ENCODE data around the gene WDR76. TPM values are rescaled to one million over a fixed set of nuclear protein-coding genes. Genes with fewer than 3 reads are reported as not detected.
"Not testable (repeated sequence)": the region's sequence is repeated elsewhere in the genome, so short reads cannot be mapped to it uniquely, and the experiment has no call there.

Gene WDR76
- 10 to 100 TPM in 3 of 10 donors, 1 to 10 TPM in 7; 5.6 to 13.1 (median 9.1) TPM for polyA plus RNA-seq (ENCODE audit: insufficient read length in 10 of 10)
- long read RNA-seq, donor 1, partial matches to known transcripts: 0 of 1 reads
- long read RNA-seq, donor 1, other reads (novel, unspliced or antisense): 0 of 1 reads
- long read RNA-seq, donor 2, partial matches to known transcripts: 11 of 12 reads
- long read RNA-seq, donor 2, other reads (novel, unspliced or antisense): 0 of 12 reads
- long read RNA-seq, donor 3: 0 reads
- long read RNA-seq, donor 4: 0 reads
- long read RNA-seq, donor 5, partial matches to known transcripts: 0 of 2 reads
- long read RNA-seq, donor 5, other reads (novel, unspliced or antisense): 0 of 2 reads
- long read RNA-seq, donor 6, partial matches to known transcripts: 21 of 22 reads
- long read RNA-seq, donor 6, other reads (novel, unspliced or antisense): 0 of 22 reads
- long read RNA-seq, donor 7, partial matches to known transcripts: 0 of 1 reads
- long read RNA-seq, donor 7, other reads (novel, unspliced or antisense): 0 of 1 reads
- long read RNA-seq, donor 8: 0 reads
- long read RNA-seq, donor 9: 0 reads

GRCh38 chr15:43826508-43827341 is at the start of gene WDR76:
Gene WDR76 (plus strand): TSS chr15:43827002. CDS start chr15:43827033, 31 bp downstream.
- peak; percentile 78 to 92 (median 87) for DNase-seq

DNA sequence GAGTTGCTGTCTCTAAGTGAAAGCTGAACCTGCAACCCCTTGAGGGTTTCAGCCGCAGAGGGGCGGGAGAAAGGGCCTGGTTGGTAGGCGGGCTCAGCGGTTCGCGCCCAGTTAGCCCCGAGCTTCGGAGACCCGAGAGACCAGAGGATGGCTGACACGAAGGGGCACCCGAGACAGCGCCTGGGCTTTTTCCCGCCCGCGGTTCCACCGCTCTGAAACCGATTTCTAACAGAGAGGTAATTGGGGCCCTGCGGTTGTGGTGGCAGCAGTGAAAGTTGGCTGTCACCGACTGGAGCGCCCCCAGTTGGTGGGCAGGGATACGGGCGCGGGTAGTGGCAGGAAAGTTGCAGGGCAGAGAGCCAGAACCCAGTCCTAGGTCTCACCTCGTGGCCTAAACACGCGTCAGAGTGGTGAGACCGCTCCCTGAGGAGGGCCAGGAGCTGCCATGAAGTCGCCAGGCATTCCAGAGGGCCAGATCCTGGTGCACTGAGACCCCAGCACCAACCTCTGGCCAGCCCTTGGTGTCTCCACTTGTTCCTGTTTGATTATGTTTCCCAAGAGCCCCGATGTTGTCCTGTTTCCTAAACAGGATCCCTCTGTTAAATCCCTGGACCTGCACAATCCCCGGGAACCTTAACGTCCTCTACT is 49.4 kb upstream of the WDR76 start:
- DNase-seq: peak in 2 of 3 donors; percentile 80 to 92

DNA sequence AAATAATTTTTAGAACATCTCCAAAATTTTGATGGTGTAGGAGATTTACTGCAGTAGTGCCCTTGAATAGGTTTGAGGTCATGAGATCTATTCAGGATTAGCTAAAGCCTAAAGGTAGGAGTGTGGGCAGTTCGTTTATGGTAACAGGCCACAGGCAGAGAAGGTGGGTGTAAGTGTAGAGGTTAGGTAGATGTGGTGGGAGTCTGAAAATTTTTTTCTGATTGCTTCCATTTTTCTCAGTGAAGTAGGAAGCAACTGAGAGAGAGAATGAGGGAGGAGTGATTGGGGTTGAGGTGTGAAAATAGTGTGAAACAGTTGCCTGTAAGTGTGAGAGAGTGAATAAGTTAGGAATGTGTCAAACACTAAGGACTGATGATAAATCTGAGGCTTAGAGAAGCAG is 47.8 kb upstream of the WDR76 start:
- no peak for DNase-seq

- DNase-seq: no peak
Measured at GRCh38 chr15:43789409-43789808, 37.4 kb upstream of the WDR76 start.

DNA sequence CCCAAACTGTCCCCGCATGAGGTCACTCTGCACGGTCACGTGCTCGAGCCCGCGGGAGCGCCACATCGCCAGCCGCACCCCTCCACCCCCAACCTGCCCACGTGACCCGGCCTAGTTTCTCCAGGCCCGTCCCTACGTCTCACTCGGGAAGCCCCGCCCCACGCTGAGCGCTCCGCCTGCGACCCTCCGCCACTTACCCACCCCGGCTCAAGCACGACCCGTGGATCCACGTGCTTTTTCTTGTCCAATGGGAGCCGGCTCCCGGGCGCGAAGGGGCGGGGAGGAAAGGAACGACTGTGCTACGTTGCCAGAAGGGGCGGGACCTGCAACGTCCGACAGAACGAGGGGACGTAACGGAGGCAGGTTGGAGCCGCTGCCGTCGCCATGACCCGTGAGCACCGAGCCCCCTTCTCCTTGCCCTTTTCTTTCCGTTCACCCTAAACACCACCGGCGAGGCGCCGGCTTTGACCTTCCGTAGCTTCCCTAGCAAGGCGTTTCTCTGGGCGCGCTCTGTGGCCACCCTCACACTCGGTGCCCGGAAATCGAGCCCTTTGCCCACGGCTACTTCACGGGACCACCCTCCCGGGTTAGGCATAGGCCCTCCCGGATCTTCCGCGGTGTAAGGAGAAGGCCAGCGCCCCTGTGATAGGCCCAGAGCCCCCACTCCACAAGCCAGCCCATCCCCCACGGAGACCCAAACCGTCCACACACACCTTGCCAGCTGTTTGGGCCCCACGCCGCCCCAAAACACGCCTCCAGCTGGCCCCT is 34.6 kb upstream of the WDR76 start, which contains the start of gene SERF2:
SERF2 (plus strand) TSS at position 328 of the 768 bp plus-strand sequence; CDS start at position 385, 57 bp downstream.
- DNase-seq: peak; percentile 100

GRCh38 chr15:43792761-43793476 is 33.9 kb upstream of the WDR76 start:
- peak in 1 of 3 donors; percentile 67 for DNase-seq

- no peak for DNase-seq
Measured at GRCh38 chr15:43793647-43794046, 33.2 kb upstream of the WDR76 start.

GRCh38 chr15:43794269-43795037 is 32.3 kb upstream of the WDR76 start:
- no peak for DNase-seq

DNA sequence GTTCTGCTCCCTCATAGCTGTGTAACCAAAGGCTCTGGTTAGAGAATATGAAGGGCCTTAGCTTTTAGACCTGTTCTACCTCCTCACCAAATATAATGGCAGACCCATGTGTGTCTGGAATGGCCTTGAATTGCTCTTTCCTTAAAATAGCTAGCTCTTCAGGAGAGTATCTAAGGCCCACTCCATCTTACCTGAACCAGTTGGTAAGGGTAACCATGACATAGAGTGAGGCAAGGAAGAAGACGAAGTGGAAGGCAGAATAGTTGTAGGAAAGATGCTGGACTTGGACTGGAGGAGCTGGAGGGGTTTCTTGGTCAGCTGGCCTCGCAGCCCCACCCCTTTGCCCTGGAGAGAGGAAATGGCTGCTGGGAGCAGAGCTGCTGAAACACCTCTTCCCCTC is 31.6 kb upstream of the WDR76 start:
- DNase-seq: no peak

GRCh38 chr15:43795997-43796396 is 30.8 kb upstream of the WDR76 start:
- DNase-seq: no peak

GRCh38 chr15:43796566-43796965 is 30.2 kb upstream of the WDR76 start:
- no peak for DNase-seq

DNA sequence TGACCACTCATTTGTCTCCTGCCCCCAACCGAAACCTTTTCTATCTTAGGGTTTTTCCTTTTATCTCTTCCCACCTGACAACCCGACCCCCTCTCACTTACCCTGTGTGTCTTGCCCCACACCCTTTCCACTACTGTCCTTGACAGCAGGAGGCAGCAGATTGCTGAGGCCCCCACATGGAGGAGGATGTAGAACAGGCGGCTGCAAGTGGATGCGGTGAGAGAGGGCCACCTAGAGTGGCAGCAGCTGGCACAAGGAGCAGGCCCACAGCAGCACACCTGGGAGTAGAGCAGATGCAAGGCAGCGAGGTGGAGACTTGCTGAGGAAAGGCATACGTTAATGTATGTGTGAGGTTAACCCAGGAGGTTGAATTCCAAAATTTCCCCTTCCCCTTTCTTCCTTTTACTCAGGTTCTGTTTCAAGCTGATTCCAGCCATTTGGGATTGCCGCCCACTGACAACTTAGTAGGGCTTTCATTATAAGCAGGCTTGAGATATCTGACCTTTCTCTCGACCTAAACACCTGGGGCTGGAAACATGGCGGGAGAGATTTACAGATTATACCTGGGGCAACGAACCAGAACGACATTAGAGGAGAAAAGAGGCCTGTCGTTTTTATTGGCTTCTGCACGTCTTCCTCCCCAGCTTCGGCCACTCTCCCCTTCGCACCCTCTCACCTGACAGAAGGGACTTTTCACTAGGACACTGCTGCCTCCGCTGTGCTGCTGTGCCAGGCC is 27.4 kb upstream of the WDR76 start:
- no peak for DNase-seq

DNA sequence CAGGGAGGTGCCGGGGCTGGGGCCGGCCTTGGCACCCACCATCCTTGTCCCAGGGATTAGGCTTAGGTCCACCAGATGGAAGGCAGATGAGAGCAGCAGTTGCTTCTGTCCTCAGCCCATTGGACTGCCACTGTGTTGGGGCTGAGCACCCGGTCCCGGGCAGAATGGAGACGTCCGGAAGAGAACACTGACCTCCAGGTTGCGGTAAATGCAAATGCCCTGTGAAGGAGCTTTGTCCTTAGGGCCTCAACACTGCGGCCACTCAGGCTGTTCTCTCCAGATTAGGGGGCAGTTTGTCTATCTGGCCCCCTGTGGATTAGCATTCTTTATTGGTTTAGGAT is 26.9 kb upstream of the WDR76 start, which contains the start of gene SERINC4:
SERINC4 (minus strand) TSS at position 276 of the 341 bp plus-strand sequence; CDS start at position 42, 234 bp downstream.
- no peak for DNase-seq

DNA sequence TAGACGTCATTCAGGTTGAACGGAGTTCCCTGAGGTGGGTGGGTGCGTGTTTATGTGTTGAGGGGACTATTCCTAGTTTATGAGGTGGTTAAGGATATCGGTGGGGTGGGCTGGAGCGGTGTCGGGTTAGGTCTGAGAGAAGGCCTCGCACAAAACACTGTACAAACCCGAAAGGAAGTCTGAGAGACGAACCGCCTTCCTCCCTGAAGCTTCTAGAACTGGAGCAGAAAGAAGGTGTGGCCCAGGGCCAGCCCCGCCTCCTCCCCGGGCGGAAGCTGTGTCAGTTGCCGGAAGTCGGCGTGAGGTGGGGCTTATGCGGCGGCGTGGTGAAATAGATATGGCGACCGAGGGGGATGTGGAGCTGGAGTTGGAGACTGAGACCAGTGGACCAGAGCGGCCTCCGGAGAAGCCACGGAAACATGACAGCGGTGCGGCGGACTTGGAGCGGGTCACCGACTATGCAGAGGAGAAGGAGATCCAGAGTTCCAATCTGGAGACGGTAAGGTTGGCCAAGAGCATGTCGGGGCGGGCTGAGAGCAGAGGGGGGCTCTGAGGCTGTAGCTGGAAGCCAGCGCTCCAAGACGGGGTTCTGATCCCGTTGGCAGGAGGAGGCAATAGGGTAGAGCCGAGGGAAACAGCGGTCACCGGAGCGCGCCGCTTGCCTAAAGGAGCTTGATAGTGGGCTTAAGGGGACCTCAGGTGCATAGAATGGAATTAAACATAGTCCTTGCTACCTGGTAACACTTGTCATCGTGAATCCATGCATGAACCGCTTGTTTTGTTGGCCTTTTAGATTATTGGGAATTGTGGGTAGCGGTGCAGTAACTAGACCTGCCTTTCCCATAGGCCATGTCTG is 26.3 kb upstream of the WDR76 start, which contains the start of gene HYPK:
HYPK (plus strand) TSS at position 314 of the 856 bp plus-strand sequence; CDS start at position 338, 24 bp downstream.
- DNase-seq: peak; percentile 90 to 97 (median 95)

DNA sequence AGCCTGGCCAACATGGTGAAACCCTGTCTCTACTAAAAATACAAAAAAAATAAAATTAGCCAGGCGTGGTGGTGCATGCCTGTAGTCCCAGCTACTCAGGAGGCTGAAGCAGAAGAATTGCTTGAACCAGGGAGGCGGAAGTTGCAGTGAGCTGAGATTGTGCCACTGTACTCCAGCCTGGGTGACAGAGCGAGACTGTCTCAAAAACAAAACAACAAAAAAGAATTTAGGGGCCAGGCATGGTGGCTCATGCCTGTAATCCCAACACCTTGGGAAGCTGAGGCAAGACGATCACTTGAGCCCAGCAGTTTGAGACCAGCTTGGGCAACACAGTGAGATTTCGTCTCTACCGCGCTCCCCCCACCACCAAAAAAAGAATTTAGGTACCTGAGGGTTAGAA is 24.1 kb upstream of the WDR76 start:
- DNase-seq: not testable (repeated sequence)

GRCh38 chr15:43808435-43808950 is 18.3 kb upstream of the WDR76 start:
- DNase-seq: no peak

- no peak for DNase-seq
Measured at GRCh38 chr15:43808960-43809678, 17.7 kb upstream of the WDR76 start.

Data from muscle of back (tissue), 13 donors.